ENCODE results near the gene PRDM2.
"Not testable (repeated sequence)": the region's sequence is repeated elsewhere in the genome, so short reads cannot be mapped to it uniquely, and the experiment has no call there.

The PRDM2 gene

GRCh38 chr1:13699936-13700520 lies at the start of gene PRDM2:
Gene PRDM2, plus strand, starts transcription at chr1:13700188. Its CDS starts 15,418 bp downstream, at chr1:13715606.
- DNase-seq = no peak

- no peak for DNase-seq
Observed at GRCh38 chr1:13651279-13651678, 48.7 kb upstream of the PRDM2 start.

- no peak for DNase-seq
Observed at GRCh38 chr1:13652238-13652637, 47.8 kb upstream of the PRDM2 start.

GRCh38 chr1:13661539-13661938 lies 38.4 kb upstream of the PRDM2 start:
- no peak for DNase-seq

- DNase-seq = no peak
Observed at GRCh38 chr1:13662493-13662892, 37.5 kb upstream of the PRDM2 start.

GRCh38 chr1:13663969-13664368 lies 36.0 kb upstream of the PRDM2 start:
- no peak for DNase-seq

- DNase-seq = no peak
Observed at GRCh38 chr1:13664451-13664850, 35.5 kb upstream of the PRDM2 start.

GRCh38 chr1:13666317-13666716 lies 33.7 kb upstream of the PRDM2 start:
- no peak for DNase-seq

- no peak for DNase-seq
Observed at GRCh38 chr1:13667691-13668090, 32.3 kb upstream of the PRDM2 start.

- no peak for DNase-seq
Observed at GRCh38 chr1:13674377-13674776, 25.6 kb upstream of the PRDM2 start.

GRCh38 chr1:13675151-13675651 lies 24.8 kb upstream of the PRDM2 start:
- no peak for DNase-seq

GRCh38 chr1:13677896-13678295 lies 22.1 kb upstream of the PRDM2 start:
- DNase-seq = no peak

- DNase-seq = no peak
Observed at GRCh38 chr1:13679651-13680050, 20.3 kb upstream of the PRDM2 start.

- not testable (repeated sequence) for DNase-seq
Observed at GRCh38 chr1:13680609-13681008, 19.4 kb upstream of the PRDM2 start.

GRCh38 chr1:13681921-13682320 lies 18.1 kb upstream of the PRDM2 start:
- no peak for DNase-seq

- DNase-seq = no peak
Observed at GRCh38 chr1:13682444-13682843, 17.5 kb upstream of the PRDM2 start.

GRCh38 chr1:13683206-13683605 lies 16.8 kb upstream of the PRDM2 start:
- no peak for DNase-seq

- no peak for DNase-seq
Observed at GRCh38 chr1:13687151-13687715, 12.8 kb upstream of the PRDM2 start.

- DNase-seq = not testable (repeated sequence)
Observed at GRCh38 chr1:13693094-13693493, 6.9 kb upstream of the PRDM2 start.

GRCh38 chr1:13694886-13695684 lies 4.9 kb upstream of the PRDM2 start:
- DNase-seq = no peak

GRCh38 chr1:13697738-13698137 lies 2.2 kb upstream of the PRDM2 start:
- DNase-seq = no peak

- DNase-seq = no peak
Observed at GRCh38 chr1:13699510-13699909, 478 bp upstream of the PRDM2 start.

- DNase-seq = no peak
Observed at GRCh38 chr1:13700521-13701270, 708 bp downstream of the PRDM2 start.

All from cortex of kidney (tissue), 1 donor.